ENCODE measurements around the gene GABRD. TPM values are rescaled to one million over a fixed set of nuclear protein-coding genes. Genes with fewer than 3 reads are reported as not detected.

GABRD gene
- total RNA-seq, 1 donor from 2014 or later: not detected

- Histone ChIP-seq H3K36me3 (no peaks in the 10 kb centered on the region), H3K4me1 (peaks cover 38% of the 10 kb centered on the region), H3K4me3 (peak within 1 kb of the TSS; percentile 56 to 67), H3K9me3 (no peaks in the 10 kb centered on the region), H3K27me3 (no peaks in the 10 kb centered on the region), H3K27ac (peak within 1 kb of the TSS; percentile 55)
- TF ChIP-seq POLR2A (IDR thresholded peaks at IDR 0.05): no peak
- TF ChIP-seq POLR2AphosphoS5 (IDR thresholded peaks at IDR 0.05; ENCODE audit: insufficient read depth in 1 of 2, low read depth in 1 of 2): no peak
- TF ChIP-seq CTCF (IDR thresholded peaks at IDR 0.05): no peak
- DNase-seq (ENCODE audit: extremely low spot score in 2 of 2): no peak
- intact Hi-C loops (cut with DNase I): loop anchor here (5.0 kb wide), 1 partner anchor 88 kb away; no protein-coding TSS in a partner anchor
Measured at GRCh38 chr1:2049718-2050431, 30.7 kb downstream of the GABRD start, which contains the start of gene PRKCZ. PRKCZ (plus strand) TSS chr1:2050411; CDS start chr1:2050631, 220 bp downstream.

- Histone ChIP-seq H3K27ac (peak overlapping the region; percentile 55), H3K4me1 (peaks cover 32% of the 10 kb centered on the region), H3K36me3 (no peaks in the 10 kb centered on the region), H3K4me3 (peak overlapping the region; percentile 56 to 67), H3K9me3 (no peaks in the 10 kb centered on the region), H3K27me3 (no peaks in the 10 kb centered on the region)
- intact Hi-C loops (cut with DNase I): no loop called here
- TF ChIP-seq POLR2AphosphoS5 (IDR thresholded peaks at IDR 0.05; ENCODE audit: insufficient read depth in 1 of 2, low read depth in 1 of 2) (no peak), CTCF (IDR thresholded peaks at IDR 0.05) (no peak), POLR2A (IDR thresholded peaks at IDR 0.05) (no peak)
- DNase-seq (ENCODE audit: extremely low spot score in 2 of 2): no peak
Measured at GRCh38 chr1:2050461-2050792, 31.3 kb downstream of the GABRD start.

GRCh38 chr1:2050793-2051682 lies 31.9 kb downstream of the GABRD start:
- H3K4me1 ChIP-seq: peaks cover 26% of the 10 kb centered on the region
- intact Hi-C loops (cut with DNase I): no loop called here
- no peaks in the 10 kb centered on the region for H3K36me3 ChIP-seq
- peak overlapping the region; percentile 55 for H3K27ac ChIP-seq
- TF ChIP-seq POLR2A (IDR thresholded peaks at IDR 0.05): no peak
- TF ChIP-seq CTCF (IDR thresholded peaks at IDR 0.05): no peak
- no peak for TF ChIP-seq POLR2AphosphoS5 (IDR thresholded peaks at IDR 0.05; ENCODE audit: insufficient read depth in 1 of 2, low read depth in 1 of 2)
- no peaks in the 10 kb centered on the region for H3K27me3 ChIP-seq
- H3K4me3 ChIP-seq: peak overlapping the region; percentile 56 to 67
- no peaks in the 10 kb centered on the region for H3K9me3 ChIP-seq
- no peak for DNase-seq (ENCODE audit: extremely low spot score in 2 of 2)

GRCh38 chr1:2052054-2052679 lies 33.0 kb downstream of the GABRD start:
- peaks cover 25% of the 10 kb centered on the region for H3K4me1 ChIP-seq
- DNase-seq (ENCODE audit: extremely low spot score in 2 of 2): no peak
- intact Hi-C loops (cut with DNase I): no loop called here
- H3K4me3 ChIP-seq: no peak overlapping the region
- no peaks in the 10 kb centered on the region for H3K36me3 ChIP-seq
- no peaks in the 10 kb centered on the region for H3K27me3 ChIP-seq
- no peak overlapping the region for H3K27ac ChIP-seq
- TF ChIP-seq POLR2AphosphoS5 (IDR thresholded peaks at IDR 0.05; ENCODE audit: insufficient read depth in 1 of 2, low read depth in 1 of 2) (no peak), POLR2A (IDR thresholded peaks at IDR 0.05) (no peak), CTCF (IDR thresholded peaks at IDR 0.05) (no peak)
- H3K9me3 ChIP-seq: no peaks in the 10 kb centered on the region

All from vagina (tissue), 2 donors.